ENCODE measurements around the gene BTBD18.
"Not testable (repeated sequence)": the region's sequence is repeated elsewhere in the genome, so short reads cannot be mapped to it uniquely, and the experiment has no call there.

DNA sequence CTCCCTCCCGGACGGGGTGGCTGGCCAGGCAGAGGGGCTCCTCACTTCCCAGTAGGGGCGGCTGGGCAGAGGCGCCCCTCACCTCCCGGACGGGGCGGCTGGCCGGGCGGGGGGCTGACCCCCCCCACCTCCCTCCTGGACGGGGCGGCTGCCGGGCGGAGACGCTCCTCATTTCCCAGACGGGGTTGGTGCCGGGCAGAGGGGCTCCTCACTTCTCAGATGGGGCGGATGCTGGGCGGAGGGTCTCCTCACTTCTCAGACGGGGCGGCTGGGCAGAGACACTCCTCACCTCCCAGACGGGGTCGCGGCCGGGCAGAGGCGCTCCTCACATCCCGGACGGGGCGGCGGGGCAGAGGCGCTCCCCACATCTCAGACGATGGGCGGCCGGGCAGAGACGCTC is 34.9 kb downstream of the BTBD18 start:
- not testable (repeated sequence) for TF ChIP-seq CTCF (IDR thresholded peaks at IDR 0.05); POLR2AphosphoS5 (IDR thresholded peaks at IDR 0.05; ENCODE audit: insufficient read depth in 1 of 2, low read depth in 1 of 2); POLR2A (IDR thresholded peaks at IDR 0.05)

Data from vagina (tissue), 2 donors.